NCI-H2029 treated with DMSO at 0.1 percent for 48 hours (cell line): ENCODE results near the gene CDON.
"Not testable (repeated sequence)": the region's sequence is repeated elsewhere in the genome, so short reads cannot be mapped to it uniquely, and the experiment has no call there.

Source experiments
- DNase-seq: peaks from one replicate; lab custom pipeline; 2025; lab: John Stamatoyannopoulos, UW

The CDON gene

GRCh38 chr11:125994509-125994908 lies 68.2 kb downstream of the CDON start:
- DNase-seq, result no peak

GRCh38 chr11:125992893-125993292 lies 69.8 kb downstream of the CDON start:
- no peak for DNase-seq

GRCh38 chr11:125990244-125990643 lies 72.4 kb downstream of the CDON start:
- DNase-seq, result peak; percentile 29

- DNase-seq, result no peak
Observed at GRCh38 chr11:125987066-125987641, 75.5 kb downstream of the CDON start.

- DNase-seq, result not testable (repeated sequence)
Observed at GRCh38 chr11:125985956-125986355, 76.7 kb downstream of the CDON start.

- DNase-seq, result no peak
Observed at GRCh38 chr11:125982348-125982730, 80.3 kb downstream of the CDON start.

GRCh38 chr11:125980436-125980835 lies 82.2 kb downstream of the CDON start:
- no peak for DNase-seq

- no peak for DNase-seq
Observed at GRCh38 chr11:125979511-125979910, 83.2 kb downstream of the CDON start.

- no peak for DNase-seq
Observed at GRCh38 chr11:125978778-125979407, 83.8 kb downstream of the CDON start.

GRCh38 chr11:125978181-125978716 lies 84.4 kb downstream of the CDON start:
- no peak for DNase-seq

GRCh38 chr11:125977333-125977732 lies 85.3 kb downstream of the CDON start:
- DNase-seq, result no peak

- no peak for DNase-seq
Observed at GRCh38 chr11:125976156-125976555, 86.5 kb downstream of the CDON start.

- DNase-seq, result no peak
Observed at GRCh38 chr11:125975634-125976033, 87.0 kb downstream of the CDON start.

- DNase-seq, result no peak
Observed at GRCh38 chr11:125974284-125974683, 88.4 kb downstream of the CDON start.

- DNase-seq, result no peak
Observed at GRCh38 chr11:125971618-125972017, 91.0 kb downstream of the CDON start.

GRCh38 chr11:125968354-125968753 lies 94.3 kb downstream of the CDON start:
- DNase-seq, result no peak

GRCh38 chr11:125967515-125967914 lies 95.2 kb downstream of the CDON start:
- no peak for DNase-seq

GRCh38 chr11:125960771-125961170 lies 101.9 kb downstream of the CDON start:
- DNase-seq, result no peak

- DNase-seq, result peak; percentile 89
Observed at GRCh38 chr11:125959931-125960330, 102.7 kb downstream of the CDON start.

- DNase-seq, result no peak
Observed at GRCh38 chr11:125959511-125959910, 103.2 kb downstream of the CDON start.

- DNase-seq, result no peak
Observed at GRCh38 chr11:125958872-125959400, 103.7 kb downstream of the CDON start.

- DNase-seq, result no peak
Observed at GRCh38 chr11:125957618-125958332, 104.9 kb downstream of the CDON start.
